WTC11 (cell line): ENCODE measurements around the gene TMEM191C.
"Not testable (repeated sequence)": the region's sequence is repeated elsewhere in the genome, so short reads cannot be mapped to it uniquely, and the experiment has no call there.

Source experiments
- ELF4 ChIP-seq: sonication (generic); formaldehyde crosslinking; IDR thresholded peaks from 2 replicates; pipeline ENCODE4 v1.8.1; 2022; ENCODE audit warnings: low read depth, mild to moderate bottlenecking, moderate library complexity, missing genetic modification reagents
- KAT7 ChIP-seq: sonication (generic); formaldehyde crosslinking; IDR thresholded peaks from 2 replicates; pipeline ENCODE4 v1.8.1; 2023; ENCODE audit warnings: missing genetic modification reagents, mild to moderate bottlenecking, borderline replicate concordance
- SP1 ChIP-seq: sonication (generic); formaldehyde crosslinking; conservative IDR thresholded peaks from 2 replicates; pipeline ENCODE4 v1.8.1; 2022; ENCODE audit warnings: missing genetic modification reagents
- TEAD4 ChIP-seq: sonication (generic); formaldehyde crosslinking; IDR thresholded peaks from 2 replicates; pipeline ENCODE4 v1.8.0; 2022; ENCODE audit warnings: mild to moderate bottlenecking, missing genetic modification reagents
- ZNF138 ChIP-seq: sonication (generic); formaldehyde crosslinking; conservative IDR thresholded peaks from 2 replicates; pipeline ENCODE4 v1.8.1; 2022; ENCODE audit warnings: mild to moderate bottlenecking, moderate library complexity, missing genetic modification reagents
- TF ChIP-seq, protein P1 (sequence below): fragments of 200-600 bp; IDR thresholded peaks from 2 replicates; pipeline ENCODE4 v1.8.0; 2022; ENCODE audit warnings: antibody characterized with exemption
- TF ChIP-seq, protein P2 (sequence below): sonication (generic); formaldehyde crosslinking; IDR thresholded peaks from 2 replicates; pipeline ENCODE4 v1.8.1; 2023; ENCODE audit warnings: mild to moderate bottlenecking, missing genetic modification reagents, moderate library complexity
- TF ChIP-seq, protein P3 (sequence below): sonication (generic); formaldehyde crosslinking; conservative IDR thresholded peaks from 2 replicates; pipeline ENCODE4 v1.8.1; 2022; ENCODE audit warnings: mild to moderate bottlenecking, missing genetic modification reagents
- TF ChIP-seq, protein P4 (sequence below): sonication (generic); formaldehyde crosslinking; IDR thresholded peaks from 2 replicates; pipeline ENCODE4 v1.8.1; 2023; ENCODE audit warnings: mild to moderate bottlenecking, missing genetic modification reagents

DNA sequence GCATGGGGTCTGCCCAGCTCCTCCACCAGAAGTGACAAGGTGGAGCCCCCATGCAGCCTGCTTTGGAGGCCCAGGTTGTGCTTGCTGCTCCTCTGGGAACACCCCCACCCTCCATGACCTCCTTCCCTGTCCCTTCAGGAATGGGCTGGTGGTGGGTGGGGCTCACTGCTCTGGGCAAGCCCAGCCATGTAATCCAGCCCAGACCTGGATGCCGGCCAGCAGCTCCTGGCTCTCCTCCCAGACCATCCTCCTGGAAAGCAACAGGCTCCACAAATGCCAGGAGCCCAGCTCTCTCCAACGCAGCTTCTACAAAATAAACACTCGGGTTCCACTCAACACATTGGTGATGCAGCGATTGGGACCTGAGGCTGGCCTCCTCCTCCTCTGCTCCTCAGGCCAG is 30.8 kb downstream of the TMEM191C start:
- not testable (repeated sequence) for TF ChIP-seq ELF4 (CRISPR knock-in tag); TEAD4 (CRISPR knock-in tag); KAT7; ZNF138 (CRISPR knock-in tag); SP1 (CRISPR knock-in tag)
- TF ChIP-seq, protein P1, sequence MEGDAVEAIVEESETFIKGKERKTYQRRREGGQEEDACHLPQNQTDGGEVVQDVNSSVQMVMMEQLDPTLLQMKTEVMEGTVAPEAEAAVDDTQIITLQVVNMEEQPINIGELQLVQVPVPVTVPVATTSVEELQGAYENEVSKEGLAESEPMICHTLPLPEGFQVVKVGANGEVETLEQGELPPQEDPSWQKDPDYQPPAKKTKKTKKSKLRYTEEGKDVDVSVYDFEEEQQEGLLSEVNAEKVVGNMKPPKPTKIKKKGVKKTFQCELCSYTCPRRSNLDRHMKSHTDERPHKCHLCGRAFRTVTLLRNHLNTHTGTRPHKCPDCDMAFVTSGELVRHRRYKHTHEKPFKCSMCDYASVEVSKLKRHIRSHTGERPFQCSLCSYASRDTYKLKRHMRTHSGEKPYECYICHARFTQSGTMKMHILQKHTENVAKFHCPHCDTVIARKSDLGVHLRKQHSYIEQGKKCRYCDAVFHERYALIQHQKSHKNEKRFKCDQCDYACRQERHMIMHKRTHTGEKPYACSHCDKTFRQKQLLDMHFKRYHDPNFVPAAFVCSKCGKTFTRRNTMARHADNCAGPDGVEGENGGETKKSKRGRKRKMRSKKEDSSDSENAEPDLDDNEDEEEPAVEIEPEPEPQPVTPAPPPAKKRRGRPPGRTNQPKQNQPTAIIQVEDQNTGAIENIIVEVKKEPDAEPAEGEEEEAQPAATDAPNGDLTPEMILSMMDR = not testable (repeated sequence)
- TF ChIP-seq, protein P2, sequence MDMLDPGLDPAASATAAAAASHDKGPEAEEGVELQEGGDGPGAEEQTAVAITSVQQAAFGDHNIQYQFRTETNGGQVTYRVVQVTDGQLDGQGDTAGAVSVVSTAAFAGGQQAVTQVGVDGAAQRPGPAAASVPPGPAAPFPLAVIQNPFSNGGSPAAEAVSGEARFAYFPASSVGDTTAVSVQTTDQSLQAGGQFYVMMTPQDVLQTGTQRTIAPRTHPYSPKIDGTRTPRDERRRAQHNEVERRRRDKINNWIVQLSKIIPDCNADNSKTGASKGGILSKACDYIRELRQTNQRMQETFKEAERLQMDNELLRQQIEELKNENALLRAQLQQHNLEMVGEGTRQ = not testable (repeated sequence)
- TF ChIP-seq, protein P3, sequence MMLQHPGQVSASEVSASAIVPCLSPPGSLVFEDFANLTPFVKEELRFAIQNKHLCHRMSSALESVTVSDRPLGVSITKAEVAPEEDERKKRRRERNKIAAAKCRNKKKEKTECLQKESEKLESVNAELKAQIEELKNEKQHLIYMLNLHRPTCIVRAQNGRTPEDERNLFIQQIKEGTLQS (CRISPR knock-in tag) = not testable (repeated sequence)
- TF ChIP-seq, protein P4, sequence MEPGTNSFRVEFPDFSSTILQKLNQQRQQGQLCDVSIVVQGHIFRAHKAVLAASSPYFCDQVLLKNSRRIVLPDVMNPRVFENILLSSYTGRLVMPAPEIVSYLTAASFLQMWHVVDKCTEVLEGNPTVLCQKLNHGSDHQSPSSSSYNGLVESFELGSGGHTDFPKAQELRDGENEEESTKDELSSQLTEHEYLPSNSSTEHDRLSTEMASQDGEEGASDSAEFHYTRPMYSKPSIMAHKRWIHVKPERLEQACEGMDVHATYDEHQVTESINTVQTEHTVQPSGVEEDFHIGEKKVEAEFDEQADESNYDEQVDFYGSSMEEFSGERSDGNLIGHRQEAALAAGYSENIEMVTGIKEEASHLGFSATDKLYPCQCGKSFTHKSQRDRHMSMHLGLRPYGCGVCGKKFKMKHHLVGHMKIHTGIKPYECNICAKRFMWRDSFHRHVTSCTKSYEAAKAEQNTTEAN (CRISPR knock-in tag) = not testable (repeated sequence)
